Bladder microvascular endothelial cell (primary cell): ENCODE results near the gene NDUFA6. TPM values are rescaled to one million over a fixed set of nuclear protein-coding genes. Genes with fewer than 3 reads are reported as not detected.

ENCODE experiments used
- total RNA-seq: library from RNA; depleted of rRNA; stranded (reverse); fragments of >200 nt; gene quantifications from 2 replicates; pipeline ENCODE4 v1.2.3, GENCODE V29; 2014

The NDUFA6 gene
- 46.0 and 49.8 TPM in 2 replicates for total RNA-seq

GRCh38 chr22:42090596-42091454 is at the start of gene NDUFA6:
Gene NDUFA6, minus strand, starts transcription at chr22:42090772. Its CDS starts 28 bp downstream, at chr22:42090744.

DNA sequence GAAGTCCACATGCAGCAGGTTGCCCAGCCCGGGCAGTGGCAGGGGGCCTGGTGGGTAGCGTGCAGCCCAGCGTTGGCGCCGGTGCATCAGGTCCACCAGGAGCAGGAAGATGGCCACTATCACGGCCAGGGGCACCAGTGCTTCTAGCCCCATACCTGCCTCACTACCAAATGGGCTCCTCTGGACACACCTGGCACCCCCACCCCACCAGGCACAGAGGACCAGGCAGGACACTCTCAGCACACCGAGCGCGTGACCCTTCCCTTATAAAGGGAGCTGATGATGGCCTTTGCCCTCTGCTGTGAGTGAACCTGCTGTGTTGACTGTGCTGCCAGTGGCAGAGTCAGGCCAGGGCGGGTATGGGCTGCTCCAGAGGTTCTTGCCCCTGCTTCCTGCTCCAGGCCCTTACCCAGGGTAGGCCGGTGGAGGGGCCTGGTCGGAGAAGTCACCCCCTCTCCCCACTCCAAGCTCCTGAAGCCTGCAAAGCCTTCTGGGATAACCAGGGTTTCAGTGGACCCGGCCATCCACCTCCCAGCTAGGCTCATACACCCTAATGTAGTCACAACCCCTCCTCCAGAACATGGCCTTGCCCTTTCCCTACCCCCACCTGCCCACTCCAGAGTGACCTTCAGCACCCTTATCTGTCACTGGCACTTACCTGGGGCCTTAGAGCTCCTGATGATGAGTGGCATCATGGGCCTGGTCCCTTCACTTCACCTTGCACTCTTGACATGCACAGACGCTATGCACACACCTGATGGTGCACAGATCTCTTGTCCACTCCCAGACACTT is 40.3 kb upstream of the NDUFA6 start, which contains the start of gene CYP2D6:
Gene CYP2D6, minus strand, starts transcription at position 172 of the 793 bp plus-strand sequence. Its CDS starts 19 bp downstream, at position 153.

GRCh38 chr22:42079319-42080251 is 11.0 kb downstream of the NDUFA6 start, which contains the start of gene SMDT1:
Gene SMDT1, plus strand, starts transcription at chr22:42079700. Its CDS starts 69 bp downstream, at chr22:42079769.

DNA sequence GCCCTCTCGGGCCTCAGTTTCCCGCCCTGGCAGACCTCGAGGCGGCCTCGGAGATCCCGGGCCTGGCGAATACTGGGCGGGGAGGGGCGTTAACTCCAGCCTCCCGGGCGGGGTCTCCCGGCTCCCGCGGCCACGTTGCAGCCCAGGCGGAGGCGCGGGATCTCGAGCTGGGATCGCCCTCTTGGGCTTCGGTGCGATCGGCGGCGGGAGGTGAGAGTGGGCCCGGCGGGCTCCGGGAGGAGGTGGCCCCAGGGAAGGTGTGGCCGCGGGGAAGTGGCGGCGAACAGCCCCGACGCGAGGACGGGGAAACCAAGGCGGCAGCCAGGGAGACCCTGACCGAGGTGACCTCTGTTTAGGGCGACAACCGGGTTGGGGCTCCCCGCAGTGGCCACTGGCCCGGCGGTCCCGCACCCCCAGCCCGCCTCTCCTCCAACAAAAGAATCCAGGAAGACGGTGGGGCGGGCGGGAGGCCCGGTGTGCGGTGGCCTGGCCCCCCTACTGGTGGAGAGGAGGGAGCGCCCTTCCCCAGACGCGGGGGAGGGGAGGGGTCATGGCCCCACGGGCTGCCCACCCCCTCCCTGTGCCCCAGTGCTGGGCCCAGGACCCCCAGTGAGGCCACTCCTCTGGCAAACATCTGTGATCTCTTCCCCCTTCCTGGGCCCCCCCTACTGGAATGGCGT is 16.3 kb downstream of the NDUFA6 start, which contains the start of gene PHETA2:
Gene PHETA2, plus strand, starts transcription at position 117 of the 680 bp plus-strand sequence. CDS start 3,046 bp downstream, outside the sequence.

GRCh38 chr22:42070517-42071422 is 19.8 kb downstream of the NDUFA6 start, which contains the start of gene NAGA:
Gene NAGA, minus strand, starts transcription at chr22:42070812. Its CDS starts 515 bp downstream, at chr22:42070297.

Other genes with a start within 250 kb of the NDUFA6 start
- not detected in 2 replicates for gene SHISA8, start 175.7 kb downstream of the NDUFA6 start, total RNA-seq
- gene TNFRSF13C, start 164.0 kb downstream of the NDUFA6 start, total RNA-seq, result under 0.01 TPM in 1 of 2 replicates, not detected in the other
- gene CENPM, start 143.6 kb downstream of the NDUFA6 start, total RNA-seq, result 18.3 and 38.7 TPM in 2 replicates
- under 0.01 and 0.06 TPM in 2 replicates for gene SEPTIN3, start 121.3 kb downstream of the NDUFA6 start, total RNA-seq
- gene WBP2NL, start 92.0 kb downstream of the NDUFA6 start, total RNA-seq, result 0.16 and 0.31 TPM in 2 replicates
- 25.9 and 33.2 TPM in 2 replicates for gene NAGA, start 20.0 kb downstream of the NDUFA6 start, total RNA-seq
- 14.4 and 28.8 TPM in 2 replicates for gene PHETA2, start 16.5 kb downstream of the NDUFA6 start, total RNA-seq
- 6.8 and 8.7 TPM in 2 replicates for gene SMDT1, start 11.1 kb downstream of the NDUFA6 start, total RNA-seq
- gene CYP2D6, start 40.0 kb upstream of the NDUFA6 start, total RNA-seq, result 0.16 and 0.50 TPM in 2 replicates
- gene TCF20, start 179.9 kb upstream of the NDUFA6 start, total RNA-seq, result 15.5 and 21.1 TPM in 2 replicates